ENCODE results near the gene NBEAL2.
A peak's percentile ranks its signal among the peaks of the same experiment; 100 is the strongest.

Gene NBEAL2

DNA sequence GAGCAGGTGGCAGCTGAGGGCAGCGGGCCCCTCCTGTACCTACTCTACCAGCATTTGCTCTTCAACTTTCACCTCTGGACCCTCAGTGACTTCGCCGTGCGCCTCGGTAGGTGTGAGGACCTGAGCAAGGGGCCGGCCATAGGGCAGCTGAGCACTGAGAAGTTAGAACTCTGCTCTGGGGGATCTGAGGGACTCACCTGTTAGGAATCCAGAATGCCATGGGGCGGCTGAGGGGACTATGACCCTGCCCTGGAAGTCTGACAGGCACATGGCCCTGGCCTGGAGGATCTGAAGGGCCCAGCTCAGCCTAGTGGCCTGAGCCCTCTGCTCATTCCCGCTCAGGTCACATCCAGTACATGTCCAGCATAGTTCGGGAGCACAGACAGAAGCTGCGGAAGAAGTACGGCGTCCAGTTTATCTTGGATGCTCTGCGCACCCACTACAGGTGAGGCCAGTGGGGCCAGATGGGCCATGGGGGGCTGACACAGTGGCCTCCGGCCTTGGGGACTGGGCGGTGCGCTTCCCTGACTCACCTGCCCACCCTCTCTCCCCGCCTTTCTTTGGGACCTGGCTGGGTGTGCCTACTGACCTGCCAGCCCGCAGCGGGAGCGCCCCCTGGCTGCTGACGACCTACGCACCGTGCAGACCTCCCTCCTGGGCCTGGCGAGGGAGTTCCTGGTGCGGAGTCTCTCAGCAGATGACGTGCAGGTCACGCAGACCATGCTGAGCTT is 18.8 kb downstream of the NBEAL2 start:
- no peaks in the 10 kb centered on the region for H3K27me3 ChIP-seq
- TF ChIP-seq, protein P1, sequence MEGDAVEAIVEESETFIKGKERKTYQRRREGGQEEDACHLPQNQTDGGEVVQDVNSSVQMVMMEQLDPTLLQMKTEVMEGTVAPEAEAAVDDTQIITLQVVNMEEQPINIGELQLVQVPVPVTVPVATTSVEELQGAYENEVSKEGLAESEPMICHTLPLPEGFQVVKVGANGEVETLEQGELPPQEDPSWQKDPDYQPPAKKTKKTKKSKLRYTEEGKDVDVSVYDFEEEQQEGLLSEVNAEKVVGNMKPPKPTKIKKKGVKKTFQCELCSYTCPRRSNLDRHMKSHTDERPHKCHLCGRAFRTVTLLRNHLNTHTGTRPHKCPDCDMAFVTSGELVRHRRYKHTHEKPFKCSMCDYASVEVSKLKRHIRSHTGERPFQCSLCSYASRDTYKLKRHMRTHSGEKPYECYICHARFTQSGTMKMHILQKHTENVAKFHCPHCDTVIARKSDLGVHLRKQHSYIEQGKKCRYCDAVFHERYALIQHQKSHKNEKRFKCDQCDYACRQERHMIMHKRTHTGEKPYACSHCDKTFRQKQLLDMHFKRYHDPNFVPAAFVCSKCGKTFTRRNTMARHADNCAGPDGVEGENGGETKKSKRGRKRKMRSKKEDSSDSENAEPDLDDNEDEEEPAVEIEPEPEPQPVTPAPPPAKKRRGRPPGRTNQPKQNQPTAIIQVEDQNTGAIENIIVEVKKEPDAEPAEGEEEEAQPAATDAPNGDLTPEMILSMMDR (IDR thresholded peaks at IDR 0.05; ENCODE audit: low read depth, low read length), result peak; percentile 71
- DNase-seq, result peak; percentile 79
- H3K36me3 ChIP-seq, result no peaks in the 10 kb centered on the region
- no peaks in the 10 kb centered on the region for H3K4me1 ChIP-seq
- no peak overlapping the region for H3K4me3 ChIP-seq (ENCODE audit: low read depth, low read length)
- no peaks in the 10 kb centered on the region for H3K9me3 ChIP-seq

DNA sequence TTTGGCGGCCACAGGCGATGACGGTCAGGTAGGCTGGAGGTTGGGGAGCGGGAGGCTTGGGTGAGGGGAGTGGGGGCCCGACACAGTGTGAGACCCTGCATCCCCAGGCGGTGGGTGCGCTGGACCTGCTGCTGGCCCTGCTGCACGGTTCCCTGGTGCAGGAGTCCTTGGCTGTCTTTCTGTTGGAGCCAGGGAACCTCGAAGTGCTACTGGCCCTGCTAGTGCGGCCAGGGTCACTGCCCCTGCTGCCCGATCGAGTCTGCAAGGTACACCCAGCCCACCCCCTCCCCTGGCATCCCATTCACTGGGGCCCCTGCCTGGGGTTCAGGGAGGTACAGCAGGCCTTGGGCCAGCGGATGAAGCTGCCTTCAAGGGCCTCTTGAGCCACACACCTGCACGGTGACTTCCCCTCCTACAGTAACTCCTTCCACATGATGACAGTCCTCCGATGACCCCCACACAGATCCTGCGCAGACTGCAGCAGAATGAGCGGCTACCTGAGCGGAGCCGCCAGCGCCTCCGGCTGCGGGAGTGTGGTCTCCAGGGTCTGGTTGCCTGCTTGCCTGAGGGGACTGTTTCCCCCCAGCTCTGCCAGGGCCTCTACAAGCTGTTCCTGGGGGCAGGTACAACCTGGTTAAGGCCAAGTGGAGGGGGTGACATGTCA is 19.5 kb downstream of the NBEAL2 start:
- no peaks in the 10 kb centered on the region for H3K36me3 ChIP-seq

DNA sequence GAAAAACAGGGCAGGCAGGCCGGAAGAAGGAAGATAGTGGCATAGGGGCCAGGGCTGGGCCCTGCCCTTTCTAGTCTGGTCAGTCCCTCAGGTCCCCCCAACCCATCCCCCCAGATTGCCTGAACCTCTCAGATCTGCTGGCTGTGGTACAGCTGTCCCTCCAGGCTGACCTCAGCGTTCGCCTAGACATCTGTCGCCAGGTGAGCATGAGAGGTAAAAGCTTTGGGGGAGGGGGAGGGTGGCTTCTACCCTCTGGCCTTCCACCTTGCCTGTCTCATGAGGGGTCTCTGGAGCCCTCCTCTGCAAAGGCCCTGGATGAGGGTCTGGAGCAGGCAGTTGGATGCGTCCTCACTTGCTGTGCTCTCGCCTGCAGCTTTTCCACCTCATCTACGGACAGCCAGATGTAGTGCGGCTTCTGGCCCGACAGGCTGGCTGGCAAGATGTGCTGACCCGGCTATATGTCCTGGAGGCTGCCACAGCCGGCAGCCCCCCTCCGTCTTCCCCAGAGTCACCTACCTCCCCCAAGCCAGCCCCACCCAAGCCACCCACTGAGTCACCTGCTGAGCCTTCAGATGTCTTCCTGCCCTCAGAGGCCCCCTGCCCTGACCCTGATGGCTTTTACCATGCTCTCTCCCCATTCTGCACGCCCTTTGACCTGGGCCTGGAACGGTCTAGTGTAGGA is 20.2 kb downstream of the NBEAL2 start:
- Histone ChIP-seq H3K4me1 (no peaks in the 10 kb centered on the region), H3K4me3 (ENCODE audit: low read depth, low read length) (no peak overlapping the region), H3K9me3 (no peaks in the 10 kb centered on the region), H3K27me3 (no peaks in the 10 kb centered on the region), H3K36me3 (no peaks in the 10 kb centered on the region)
- TF ChIP-seq, protein P1 (IDR thresholded peaks at IDR 0.05; ENCODE audit: low read depth, low read length), result no peak
- DNase-seq, result no peak

More for the DNA sequence above, 19.5 kb downstream of the NBEAL2 start:
- no peak for DNase-seq
- no peaks in the 10 kb centered on the region for H3K27me3 ChIP-seq
- no peaks in the 10 kb centered on the region for H3K4me1 ChIP-seq
- no peaks in the 10 kb centered on the region for H3K9me3 ChIP-seq
- TF ChIP-seq, protein P1 (IDR thresholded peaks at IDR 0.05; ENCODE audit: low read depth, low read length), result no peak
- no peak overlapping the region for H3K4me3 ChIP-seq (ENCODE audit: low read depth, low read length)

DNA sequence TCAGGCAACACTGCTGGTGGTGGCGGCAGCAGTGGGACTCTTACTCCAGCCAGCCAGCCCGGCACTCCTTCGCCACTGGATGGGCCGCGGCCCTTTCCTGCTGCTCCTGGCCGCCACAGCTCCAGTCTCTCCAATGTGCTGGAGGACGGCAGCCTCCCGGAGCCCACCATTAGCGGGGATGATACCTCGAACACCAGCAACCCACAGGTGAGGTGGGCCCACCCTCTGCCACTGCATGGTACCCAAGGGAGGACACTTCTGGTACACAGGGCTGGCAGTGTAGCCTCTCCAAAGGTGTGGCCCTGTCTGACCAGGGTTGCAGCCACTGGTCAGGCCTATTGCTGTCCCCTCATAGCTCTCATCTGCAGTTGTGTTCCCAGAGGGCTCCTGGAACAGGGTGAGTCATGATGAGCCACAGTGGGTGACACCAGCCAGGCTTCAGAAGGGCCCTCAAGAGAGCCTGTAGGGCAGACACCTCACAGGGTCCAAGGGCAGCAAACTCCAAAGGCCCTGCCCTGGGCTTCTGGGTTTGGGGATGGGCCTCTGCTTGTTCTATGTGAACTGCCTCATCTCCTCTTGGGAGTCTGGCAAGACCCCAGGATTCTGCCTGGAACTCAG is 20.8 kb downstream of the NBEAL2 start:
- no peaks in the 10 kb centered on the region for H3K9me3 ChIP-seq
- TF ChIP-seq, protein P1 (IDR thresholded peaks at IDR 0.05; ENCODE audit: low read depth, low read length), result no peak
- DNase-seq, result no peak
- no peaks in the 10 kb centered on the region for H3K36me3 ChIP-seq
- H3K4me3 ChIP-seq (ENCODE audit: low read depth, low read length), result no peak overlapping the region
- H3K4me1 ChIP-seq, result no peaks in the 10 kb centered on the region
- H3K27me3 ChIP-seq, result no peaks in the 10 kb centered on the region

DNA sequence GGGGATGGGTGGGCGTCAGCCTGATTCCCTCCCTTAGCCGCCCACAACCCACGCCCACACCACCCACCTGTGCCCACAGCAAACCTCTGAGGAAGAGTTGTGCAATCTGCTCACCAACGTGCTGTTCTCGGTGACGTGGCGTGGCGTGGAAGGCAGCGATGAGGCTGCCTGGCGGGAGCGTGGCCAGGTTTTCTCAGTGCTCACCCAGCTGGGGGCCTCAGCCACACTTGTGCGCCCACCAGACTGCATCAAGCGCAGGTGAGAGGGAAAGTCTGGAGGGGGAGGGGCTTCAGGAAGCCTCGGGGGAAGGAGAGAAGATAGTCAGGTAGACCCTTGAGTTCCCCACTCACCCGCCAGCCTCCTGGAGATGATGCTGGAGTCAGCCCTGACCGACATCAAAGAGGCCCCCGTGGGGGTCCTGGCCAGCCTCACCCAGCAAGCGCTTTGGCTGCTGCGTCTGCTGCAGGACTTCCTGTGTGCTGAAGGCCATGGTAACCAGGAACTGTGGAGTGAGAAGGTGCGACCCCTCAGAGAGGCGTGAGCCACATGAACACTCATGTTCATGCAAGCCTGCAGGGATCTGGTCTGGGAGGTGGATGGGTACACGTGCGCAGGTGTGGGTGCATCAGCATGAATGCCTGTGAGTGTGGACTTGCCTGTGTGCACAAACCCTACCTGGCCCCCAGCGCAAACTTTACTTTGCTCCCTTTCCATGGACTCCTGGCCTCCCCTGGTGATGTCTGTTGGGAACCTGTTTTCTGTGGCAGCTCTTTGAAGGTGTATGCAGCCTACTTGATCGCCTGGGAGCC is 21.7 kb downstream of the NBEAL2 start:
- Histone ChIP-seq H3K36me3 (no peaks in the 10 kb centered on the region), H3K4me3 (ENCODE audit: low read depth, low read length) (no peak overlapping the region), H3K27me3 (no peaks in the 10 kb centered on the region), H3K9me3 (no peaks in the 10 kb centered on the region), H3K4me1 (no peaks in the 10 kb centered on the region)
- no peak for DNase-seq
- TF ChIP-seq, protein P1 (IDR thresholded peaks at IDR 0.05; ENCODE audit: low read depth, low read length), result no peak
